GM18951 (cell line): ENCODE results near the gene DHRS9.

ENCODE experiments used
- POLR2A ChIP-seq: IDR thresholded peaks from 4 replicates; pipeline ENCODE4 v1.6.1; 2011; ENCODE audit warnings: mild to moderate bottlenecking; ENCODE audit not compliant: insufficient read length, insufficient read depth; ENCODE audit errors: extremely low read depth
- in situ Hi-C: fragments of 300-500 bp; cut with MboI; formaldehyde crosslinking; loops from one replicate; pipeline ENCODE4 v1.12.0; 2022; ENCODE audit warnings: low sequenced_read_pairs, mixed read lengths, inconsistent platforms; ENCODE audit not compliant: unreplicated experiment

Gene DHRS9

DNA sequence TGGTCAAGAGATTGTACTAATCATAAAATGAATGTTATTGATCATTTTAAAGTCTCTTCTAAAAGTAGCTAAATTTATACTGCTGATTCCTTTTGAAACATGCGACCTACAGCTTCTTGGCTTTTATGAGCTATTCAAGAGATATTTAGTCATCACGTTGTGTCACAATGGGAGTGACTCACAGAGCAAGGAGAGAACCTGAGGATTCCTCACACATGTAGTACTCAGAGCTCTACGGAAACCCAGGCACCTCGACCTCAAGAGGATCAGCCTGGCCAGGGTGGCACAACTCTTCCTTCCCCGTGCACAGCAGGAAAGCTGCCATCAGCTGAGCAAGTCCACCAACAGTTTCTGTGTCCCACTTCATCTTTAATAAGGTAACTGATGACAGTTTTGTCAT is at the start of gene DHRS9:
Gene DHRS9, plus strand, starts transcription at position 223 of the 400 bp plus-strand sequence. CDS start 12,019 bp downstream, outside the sequence.
- no peak for TF ChIP-seq POLR2A
- in situ Hi-C loops, result no loop called here

DNA sequence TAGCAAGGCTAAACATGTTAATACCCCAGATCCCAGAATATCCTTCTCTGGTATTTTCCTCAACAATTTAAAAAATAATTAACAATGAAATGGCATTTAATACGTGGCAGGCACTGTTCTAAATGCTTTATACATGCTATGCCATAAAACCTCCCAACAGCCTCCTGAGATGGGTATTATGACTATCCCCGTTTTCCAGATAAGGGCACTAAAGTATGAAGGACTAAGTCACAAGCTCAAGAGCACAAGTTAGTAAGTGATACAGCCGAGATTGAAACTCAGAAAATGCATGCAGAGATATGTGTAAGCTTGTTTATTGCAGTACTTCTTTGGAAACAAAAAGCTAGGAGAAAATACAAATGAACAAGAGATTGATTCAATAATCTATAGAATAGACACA is 46.2 kb upstream of the DHRS9 start:
- TF ChIP-seq POLR2A, result no peak
- in situ Hi-C loops, result no loop called here

DNA sequence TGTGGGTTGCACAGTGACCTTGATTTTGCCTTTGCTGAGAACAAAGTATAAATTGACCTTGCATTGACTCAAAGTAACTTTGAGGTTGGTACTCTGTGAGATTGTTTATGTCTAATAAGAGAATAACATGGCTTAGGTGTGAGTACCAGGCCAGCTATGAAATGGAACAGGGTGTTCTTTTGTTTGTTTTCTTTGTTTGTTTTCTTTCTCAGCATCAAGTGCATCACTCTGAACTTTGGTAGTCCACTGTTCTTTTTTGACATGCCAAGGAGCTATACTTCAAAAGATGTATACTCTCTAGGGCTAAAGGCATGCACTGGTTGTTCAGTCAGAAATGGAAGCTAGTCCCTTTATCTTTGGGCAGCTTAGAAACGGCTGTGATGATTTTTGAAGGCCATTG is 43.3 kb upstream of the DHRS9 start:
- no peak for TF ChIP-seq POLR2A
- in situ Hi-C loops, result no loop called here

DNA sequence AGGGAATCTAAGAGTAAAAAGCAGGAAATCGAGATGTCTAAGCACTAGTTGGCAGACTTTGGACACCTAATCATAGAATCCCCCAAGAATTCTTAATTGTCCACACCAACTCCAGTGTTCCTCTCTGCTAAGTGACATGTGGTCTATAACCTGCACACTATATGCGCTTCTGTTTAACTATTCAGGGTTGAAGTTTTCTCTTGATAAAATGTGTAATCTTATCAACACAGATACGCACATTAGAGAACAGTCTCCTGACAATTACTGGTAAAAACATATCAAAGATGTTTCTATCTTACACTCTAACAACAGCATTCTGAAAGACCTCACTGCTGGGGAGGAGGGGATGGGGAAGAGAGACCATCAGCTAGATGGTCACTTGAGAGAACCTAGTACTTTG is 42.1 kb upstream of the DHRS9 start:
- no peak for TF ChIP-seq POLR2A
- in situ Hi-C loops, result no loop called here

DNA sequence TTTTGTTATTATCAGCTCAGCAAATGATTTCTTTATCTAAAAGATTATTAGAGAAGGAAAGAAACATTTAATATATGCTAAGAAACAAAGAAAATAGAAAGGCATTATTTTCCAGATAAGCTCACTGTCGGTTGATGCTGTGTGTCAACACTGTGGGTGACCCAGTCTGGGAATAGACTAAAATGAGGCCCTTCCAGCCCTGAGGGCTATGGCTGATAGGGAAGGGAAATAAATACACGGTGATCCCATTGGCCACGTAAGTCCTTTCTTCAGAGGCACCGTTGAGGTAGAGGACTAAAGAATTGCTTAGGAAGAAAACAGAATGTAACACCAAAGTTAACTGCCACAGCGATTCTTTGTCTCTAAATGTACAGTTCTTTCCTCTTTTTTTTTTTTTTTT is 40.0 kb upstream of the DHRS9 start:
- in situ Hi-C loops, result no loop called here

DNA sequence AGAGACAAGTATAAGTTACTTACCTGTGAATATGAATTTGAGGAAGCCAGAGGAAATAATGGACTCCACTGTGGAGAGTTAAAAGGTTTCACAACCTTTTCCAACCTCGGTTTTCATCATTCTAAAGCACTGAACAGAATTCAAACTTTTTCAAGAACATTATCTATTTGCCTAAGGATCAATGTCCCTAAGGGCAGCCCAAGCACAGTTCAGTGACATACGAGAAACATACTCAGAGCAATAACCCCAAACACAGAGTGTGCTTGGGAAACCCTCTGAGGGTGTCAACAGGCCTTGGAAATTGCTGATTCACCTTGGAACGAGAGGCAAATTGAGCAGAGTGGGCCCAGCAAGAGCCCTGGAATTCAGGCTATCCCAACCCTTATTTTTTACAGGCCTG is 38.2 kb upstream of the DHRS9 start, which contains the start of gene ABCB11:
Gene ABCB11, minus strand, starts transcription at position 123 of the 400 bp plus-strand sequence. CDS start 13,199 bp downstream, outside the sequence.
- in situ Hi-C loops, result no loop called here
- no peak for TF ChIP-seq POLR2A

More for the DNA sequence above, 40.0 kb upstream of the DHRS9 start:
- no peak for TF ChIP-seq POLR2A

DNA sequence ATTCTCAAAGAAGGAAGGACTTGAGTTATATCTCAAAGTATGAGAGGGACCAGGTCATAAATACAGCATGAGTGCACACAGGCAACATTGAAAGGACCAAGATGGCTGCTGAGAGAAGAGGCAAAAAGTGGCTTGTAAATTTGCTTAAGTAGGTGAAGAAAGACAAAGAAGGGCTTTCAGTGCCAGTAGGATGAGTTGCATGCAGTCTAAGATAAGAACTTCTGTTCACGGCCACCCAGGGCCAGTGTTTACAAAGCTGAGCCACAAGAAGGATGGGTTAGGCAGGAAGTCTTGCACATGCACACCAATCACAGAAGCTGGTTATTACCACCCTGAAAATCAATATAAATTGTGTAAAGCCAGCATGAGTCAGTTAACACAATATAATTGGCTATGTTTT is 35.1 kb upstream of the DHRS9 start:
- no peak for TF ChIP-seq POLR2A

DNA sequence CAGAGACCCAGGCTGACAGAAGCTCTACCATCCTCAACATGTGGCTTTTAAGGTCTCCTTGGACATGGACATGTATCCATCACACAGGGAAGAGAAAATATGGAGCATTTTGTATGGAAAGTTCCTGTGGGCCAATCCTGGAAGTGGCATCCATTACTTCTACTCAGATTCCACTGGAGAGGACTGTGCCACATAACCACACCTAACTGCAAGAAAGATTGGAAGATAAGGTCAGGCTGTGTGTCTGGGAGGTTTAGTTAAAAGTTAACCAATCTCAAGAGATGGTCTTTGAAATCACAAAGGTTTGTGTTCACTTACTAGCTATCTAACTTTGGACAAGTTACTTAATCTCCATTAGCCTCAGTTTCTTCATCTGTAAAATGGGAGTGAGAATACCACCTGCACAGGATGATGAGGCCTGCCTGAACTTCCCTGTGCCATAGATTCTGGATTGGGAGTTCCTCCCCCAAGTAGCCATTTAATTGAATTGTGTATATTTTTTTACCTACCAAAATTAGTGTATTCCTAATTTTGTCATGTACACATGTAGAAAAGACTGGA is 34.3 kb upstream of the DHRS9 start:
- no peak for TF ChIP-seq POLR2A
- in situ Hi-C loops, result no loop called here

More for the DNA sequence above, 35.1 kb upstream of the DHRS9 start:
- in situ Hi-C loops, result no loop called here

DNA sequence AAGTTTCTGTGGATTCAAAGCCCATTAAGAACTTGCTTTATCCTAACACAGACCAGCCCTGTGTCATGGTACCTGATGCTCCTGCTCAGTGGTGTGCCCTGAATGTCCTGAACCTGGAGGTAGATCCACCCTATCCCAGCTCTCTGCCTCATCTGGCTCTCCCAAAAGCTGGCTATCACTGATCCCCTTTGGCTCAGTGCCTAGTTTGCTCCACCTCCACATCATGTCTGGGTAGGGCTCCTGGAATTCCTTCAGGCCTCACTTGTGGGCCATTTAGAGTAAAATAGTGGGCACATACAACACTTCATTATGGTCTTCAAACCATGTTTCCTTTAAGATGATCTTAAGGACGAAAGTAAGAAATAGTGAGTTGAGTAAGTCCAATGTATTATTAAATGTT is 33.5 kb upstream of the DHRS9 start:
- in situ Hi-C loops, result no loop called here
- TF ChIP-seq POLR2A, result no peak

DNA sequence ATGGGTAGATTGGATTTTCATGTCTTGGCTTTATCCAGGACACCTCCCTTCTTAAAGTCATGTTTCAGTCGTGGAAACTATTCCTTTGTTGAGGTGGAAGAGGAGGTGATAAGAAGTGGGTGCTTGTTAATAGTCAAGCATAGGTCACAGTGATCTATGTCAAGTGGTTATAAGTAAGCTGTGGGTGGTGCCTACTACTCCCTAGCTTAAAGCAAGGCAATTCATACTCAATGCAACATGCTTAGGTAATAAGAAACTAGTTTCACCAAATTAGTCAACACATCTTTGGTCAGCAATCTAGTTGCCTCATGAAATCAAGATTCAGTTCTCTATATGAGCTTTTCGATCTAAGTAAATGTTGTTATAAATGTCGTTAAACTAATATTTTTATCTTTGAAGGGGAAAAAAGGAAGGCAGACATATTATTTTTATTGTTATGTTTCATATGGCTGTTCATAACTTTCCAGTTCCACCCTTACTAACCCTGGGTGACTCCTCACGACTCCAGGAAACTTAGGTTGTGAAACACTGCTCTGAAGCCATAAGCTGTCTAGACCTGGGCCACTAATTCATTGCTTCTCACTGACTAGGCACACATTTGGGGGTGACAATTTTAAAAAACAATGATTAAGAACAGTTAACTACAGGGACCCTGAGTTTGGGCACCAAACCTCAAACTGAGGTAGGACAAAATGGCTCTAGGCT is 32.5 kb upstream of the DHRS9 start:
- in situ Hi-C loops, result no loop called here
- TF ChIP-seq POLR2A, result no peak

DNA sequence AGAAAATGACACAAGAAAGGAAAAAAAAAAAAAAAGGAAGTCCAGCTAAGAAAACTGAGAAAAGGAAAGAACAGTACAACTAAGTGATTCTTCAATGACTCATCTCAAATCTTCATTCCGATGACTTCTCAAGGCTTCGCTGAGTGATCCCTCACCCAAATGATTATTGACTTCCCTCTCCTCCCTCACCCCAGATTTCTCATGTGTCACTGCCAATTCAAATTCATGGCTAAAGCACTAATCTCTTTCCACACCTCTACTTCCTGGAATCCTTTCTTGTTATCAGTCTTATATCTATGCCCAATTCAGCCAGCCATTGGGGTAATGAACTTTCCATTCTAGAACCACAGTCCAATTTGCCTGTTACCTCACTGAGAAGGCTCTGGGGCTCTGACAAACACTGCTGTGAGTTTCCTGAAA is 31.0 kb upstream of the DHRS9 start:
- no peak for TF ChIP-seq POLR2A

DNA sequence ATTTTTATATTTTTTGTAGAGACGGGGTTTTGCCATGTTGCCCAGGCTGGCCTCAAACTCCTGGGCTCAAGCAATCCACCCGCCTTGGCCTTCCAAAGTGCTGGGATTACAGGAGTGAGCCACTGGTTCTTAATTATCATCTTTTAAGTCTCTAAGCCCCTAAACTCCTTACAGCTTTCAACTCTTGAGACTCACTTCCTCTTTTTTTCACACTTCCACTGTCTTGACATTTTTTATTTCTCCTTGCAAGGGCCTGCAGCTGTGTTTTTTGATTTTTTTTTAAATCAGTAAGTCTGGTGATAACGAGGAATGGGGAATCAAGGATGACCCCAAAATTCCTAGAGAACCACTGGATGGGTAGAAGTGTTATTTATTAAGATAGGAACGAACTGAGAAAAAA is 29.7 kb upstream of the DHRS9 start:
- in situ Hi-C loops, result no loop called here
- no peak for TF ChIP-seq POLR2A

More for the DNA sequence above, 31.0 kb upstream of the DHRS9 start:
- in situ Hi-C loops, result no loop called here

DNA sequence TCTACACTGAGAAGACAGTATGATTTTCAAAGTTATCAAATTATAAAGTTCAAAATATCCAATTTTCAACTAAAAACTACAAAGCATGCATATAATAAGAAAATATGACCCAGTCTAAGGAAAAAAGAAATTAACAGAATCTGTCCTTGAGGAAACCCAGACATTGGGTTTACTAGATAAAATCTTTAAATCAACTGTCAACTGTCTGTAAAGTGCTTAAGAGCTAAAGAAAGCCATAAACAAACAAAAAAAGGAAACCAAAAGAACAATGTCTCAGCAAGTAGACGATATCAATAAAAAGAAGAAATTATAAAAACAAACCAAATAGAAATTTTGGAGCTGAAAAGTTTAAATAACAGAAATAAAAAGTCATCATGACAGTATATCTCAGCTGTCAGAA is 27.8 kb upstream of the DHRS9 start:
- in situ Hi-C loops, result no loop called here
- no peak for TF ChIP-seq POLR2A

DNA sequence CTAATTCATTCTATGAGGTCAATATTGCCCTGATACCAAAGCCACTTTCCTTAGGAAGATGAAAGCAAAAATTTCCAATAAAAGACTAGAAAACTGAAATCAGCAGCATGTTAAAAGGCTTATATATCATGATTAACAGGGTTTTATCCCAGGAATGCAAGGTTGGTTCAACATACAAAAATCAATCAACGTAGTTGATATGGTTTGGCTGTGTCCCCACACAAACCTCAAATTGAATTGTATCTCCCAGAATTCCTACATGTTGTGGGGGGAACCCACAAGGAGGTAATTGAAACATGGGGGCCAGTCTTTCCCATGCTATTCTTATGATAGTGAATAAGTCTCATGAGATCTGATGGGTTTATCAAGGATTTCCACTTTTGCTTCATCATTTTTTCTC is 26.5 kb upstream of the DHRS9 start:
- in situ Hi-C loops, result no loop called here
- TF ChIP-seq POLR2A, result no peak
